CD14-positive monocyte (primary cell): ENCODE data around the gene ARVCF. TPM values are rescaled to one million over a fixed set of nuclear protein-coding genes. Genes with fewer than 3 reads are reported as not detected.

Experiments used
- DNase-seq, 3 donors: peaks; one replicate each; pipeline ENCODE4 v3.0.0-alpha.2; 2011 to 2022
- H2AFZ ChIP-seq: 2 replicates; pipeline ENCODE4 v1.6.0; 2012; ENCODE audit warnings: mild to moderate bottlenecking, low read depth, low read length, inconsistent platforms; ENCODE audit not compliant: insufficient read depth, poor library complexity, severe bottlenecking
- H3K27ac ChIP-seq, 2 donors: 1 replicate in 1 of 2; 2 replicates in 1 of 2; pipeline ENCODE4 v1.5.1; 2012 to 2013; ENCODE audit warnings: low read length in 2 of 2, control low read depth in 1 of 2, inconsistent platforms in 1 of 2, low read depth in 1 of 2, mild to moderate bottlenecking in 1 of 2
- H3K27me3 ChIP-seq, 2 donors: one replicate each; pipeline versions ENCODE4 v1.6.0 to v1.6.1; 2011 to 2013; ENCODE audit warnings: low read length in 2 of 2; ENCODE audit not compliant: control insufficient read depth in 2 of 2, insufficient read depth in 2 of 2
- H3K36me3 ChIP-seq, 2 donors: replicated peaks in 1 of 2; 1 replicate in 1 of 2; 2 replicates in 1 of 2; pipeline versions ENCODE4 v1.5.1 to v1.6.1; 2012 to 2013; ENCODE audit warnings: low read length in 2 of 2, control low read depth in 1 of 2, inconsistent platforms in 1 of 2, mild to moderate bottlenecking in 1 of 2; ENCODE audit not compliant: insufficient read depth in 2 of 2, control insufficient read depth in 1 of 2
- H3K4me1 ChIP-seq, 2 donors: 1 replicate in 1 of 2; 2 replicates in 1 of 2; pipeline versions ENCODE4 v1.5.1 to v1.6.1; 2012 to 2013; ENCODE audit warnings: low read length in 2 of 2, control low read depth in 1 of 2, inconsistent platforms in 1 of 2, mild to moderate bottlenecking in 1 of 2, moderate library complexity in 1 of 2; ENCODE audit not compliant: insufficient read depth in 2 of 2, control insufficient read depth in 1 of 2
- H3K4me2 ChIP-seq: replicated peaks from 2 replicates; pipeline ENCODE3; 2012; ENCODE audit warnings: low read length, moderate library complexity, mild to moderate bottlenecking; ENCODE audit not compliant: poor library complexity, severe bottlenecking; ENCODE audit errors: extremely low read depth
- H3K4me3 ChIP-seq, 3 experiments: fragments of 200-600 bp in 1 of 3; sonication (generic) in 1 of 3; replicated peaks in 1 of 3; 1 replicate in 2 of 3; 2 replicates in 1 of 3; pipeline ENCODE4 v1.5.1; 2011 to 2013; ENCODE audit warnings: low read length in 3 of 3, mild to moderate bottlenecking in 3 of 3, control low read depth in 2 of 3, low read depth in 2 of 3, inconsistent platforms in 1 of 3, moderate library complexity in 1 of 3
- H3K79me2 ChIP-seq: 2 replicates; pipeline ENCODE4 v1.6.0; 2012; ENCODE audit warnings: mild to moderate bottlenecking, control low read depth, inconsistent platforms, low read length, moderate library complexity; ENCODE audit not compliant: insufficient read depth
- H3K9ac ChIP-seq: 2 replicates; pipeline ENCODE4 v1.6.0; 2017; ENCODE audit warnings: low read length, mild to moderate bottlenecking; ENCODE audit not compliant: insufficient read depth, poor library complexity, severe bottlenecking
- H3K9me3 ChIP-seq, 2 donors: replicated peaks in 1 of 2; 1 replicate in 1 of 2; 2 replicates in 1 of 2; pipeline versions ENCODE4 v1.5.1 to v1.6.1; 2012 to 2013; ENCODE audit warnings: low read length in 2 of 2, control low read depth in 1 of 2; ENCODE audit not compliant: control insufficient read depth in 1 of 2, insufficient read depth in 1 of 2
- H4K20me1 ChIP-seq: 2 replicates; pipeline ENCODE4 v1.6.0; 2012; ENCODE audit warnings: mild to moderate bottlenecking, low read length, control low read depth, moderate library complexity; ENCODE audit not compliant: insufficient read depth
- H3K27ac Mint-ChIP-seq, 7 donors: one replicate each; pipeline ENCODE4 v1.8.0; 2020; ENCODE audit warnings: mild to moderate bottlenecking in 7 of 7, mixed read lengths in 7 of 7, moderate library complexity in 6 of 7, inconsistent platforms in 2 of 7
- H3K27me3 Mint-ChIP-seq, 3 donors: one replicate each; pipeline ENCODE4 v1.8.0; 2021 to 2022; ENCODE audit warnings: low read depth in 3 of 3, mild to moderate bottlenecking in 3 of 3, mixed read lengths in 3 of 3, moderate library complexity in 3 of 3, inconsistent platforms in 1 of 3
- H3K36me3 Mint-ChIP-seq, 2 donors: one replicate each; pipeline ENCODE4 v1.8.0; 2020; ENCODE audit warnings: mixed read lengths in 2 of 2, inconsistent platforms in 1 of 2, mild to moderate bottlenecking in 1 of 2
- H3K4me1 Mint-ChIP-seq: one replicate; pipeline ENCODE4 v1.8.0; 2020; ENCODE audit warnings: mild to moderate bottlenecking, mixed read lengths
- H3K4me3 Mint-ChIP-seq, 2 donors: one replicate each; pipeline ENCODE4 v1.8.0; 2020; ENCODE audit warnings: mild to moderate bottlenecking in 2 of 2, mixed read lengths in 2 of 2, moderate library complexity in 1 of 2
- H3K9me3 Mint-ChIP-seq, 7 donors: one replicate each; pipeline ENCODE4 v1.8.0; 2020 to 2022; ENCODE audit warnings: mixed read lengths in 7 of 7, mild to moderate bottlenecking in 6 of 7, moderate library complexity in 6 of 7, inconsistent platforms in 2 of 7
- CTCF ChIP-seq: fragments of 200-600 bp; IDR thresholded peaks from one replicate; pipeline ENCODE4 v1.8.0; 2022; ENCODE audit warnings: antibody characterized with exemption, mild to moderate bottlenecking
- WGBS: methylation state at CpG from one replicate; pipeline ENCODE4 v1.1.5; 2013; ENCODE audit warnings: missing lambda C conversion rate; ENCODE audit not compliant: insufficient coverage; 5-methylcytosine and 5-hydroxymethylcytosine counted together
- intact Hi-C, 2 donors: fragments of 100-400 bp; cut with micrococcal nuclease; formaldehyde crosslinking; loops; one replicate each; pipeline versions ENCODE4 v1.15.0 to v1.15.1; 2023
- polyA plus RNA-seq, 3 donors: library from polyadenylated mRNA; depleted of rRNA in 1 of 3; unstranded in 2 of 3; stranded (reverse) in 1 of 3; fragments of 300-500 nt in 2 of 3; fragments of >200 nt in 1 of 3; fragmentation: Illumina TruSeq in 2 of 3; gene quantifications; 1 replicate in 2 of 3; 2 replicates in 1 of 3; pipeline ENCODE4 v1.2.3, GENCODE V29; 2012 to 2021

Gene ARVCF
- polyA plus RNA-seq, 3 donors = 0.31 to 2.6 (median 0.44) TPM

GRCh38 chr22:20039683-20040325, 23.2 kb upstream of the ARVCF start:
- Histone ChIP-seq H3K27me3 (no peaks in the 10 kb centered on the region), H3K4me2 (no peak overlapping the region), H3K36me3 (peaks cover 73 to 92% of the 10 kb centered on the region in 2 donors), H3K79me2 (peaks cover 14% of the 10 kb centered on the region), H2AFZ (no peak overlapping the region), H3K9me3 (no peaks in the 10 kb centered on the region), H4K20me1 (peaks cover 91% of the 10 kb centered on the region), H3K27ac (no peak overlapping the region), H3K9ac (no peak overlapping the region), H3K4me3 (no peak overlapping the region), H3K4me1 (no peaks in the 10 kb centered on the region)
- H3K27me3 Mint-ChIP-seq = no peaks in the 10 kb centered on the region
- TF ChIP-seq CTCF = no peak
- peaks cover 68 to 88% of the 10 kb centered on the region in 2 donors for H3K36me3 Mint-ChIP-seq
- no peak overlapping the region for H3K4me3 Mint-ChIP-seq
- H3K9me3 Mint-ChIP-seq = peaks cover 0 to 2% (median 0%) of the 10 kb centered on the region in 7 donors
- DNase-seq = no peak
- peak overlapping the region in 3 of 7 donors; percentile 32 to 80 (median 62) for H3K27ac Mint-ChIP-seq
- 95% methylated on average over 4 of the region's 9 CpGs for WGBS
- peaks cover 2% of the 10 kb centered on the region for H3K4me1 Mint-ChIP-seq
- intact Hi-C loops = no loop called here

- no peak overlapping the region for H3K27ac ChIP-seq
- Mint-ChIP-seq H3K27me3 (peaks cover 0 to 1% (median 0%) of the 10 kb centered on the region in 3 donors), H3K36me3 (peaks cover 60 to 87% of the 10 kb centered on the region in 2 donors), H3K9me3 (peaks cover 0 to 3% (median 0%) of the 10 kb centered on the region in 7 donors), H3K4me1 (peaks cover 2% of the 10 kb centered on the region), H3K4me3 (no peak overlapping the region), H3K27ac (no peak overlapping the region)
- H3K9ac ChIP-seq = no peak overlapping the region
- intact Hi-C loops = no loop called here
- H3K36me3 ChIP-seq = peaks cover 65 to 89% of the 10 kb centered on the region in 2 donors
- TF ChIP-seq CTCF = no peak
- H4K20me1 ChIP-seq = peaks cover 91% of the 10 kb centered on the region
- DNase-seq = no peak
- no peak overlapping the region for H3K4me3 ChIP-seq
- no peaks in the 10 kb centered on the region for H3K27me3 ChIP-seq
- no peaks in the 10 kb centered on the region for H3K4me1 ChIP-seq
- H2AFZ ChIP-seq = no peak overlapping the region
- H3K9me3 ChIP-seq = no peaks in the 10 kb centered on the region
- H3K4me2 ChIP-seq = no peak overlapping the region
- 100% methylated on average over 2 of the region's 7 CpGs for WGBS
- H3K79me2 ChIP-seq = peaks cover 21% of the 10 kb centered on the region
Measured at GRCh38 chr22:20038574-20038973, 22.0 kb upstream of the ARVCF start.
